ENCODE data around the gene RALBP1. TPM values are rescaled to one million over a fixed set of nuclear protein-coding genes. Genes with fewer than 3 reads are reported as not detected.

The RALBP1 gene
- total RNA-seq, 2 donors from 2014 or later, result 58.2 to 64.8 TPM

DNA sequence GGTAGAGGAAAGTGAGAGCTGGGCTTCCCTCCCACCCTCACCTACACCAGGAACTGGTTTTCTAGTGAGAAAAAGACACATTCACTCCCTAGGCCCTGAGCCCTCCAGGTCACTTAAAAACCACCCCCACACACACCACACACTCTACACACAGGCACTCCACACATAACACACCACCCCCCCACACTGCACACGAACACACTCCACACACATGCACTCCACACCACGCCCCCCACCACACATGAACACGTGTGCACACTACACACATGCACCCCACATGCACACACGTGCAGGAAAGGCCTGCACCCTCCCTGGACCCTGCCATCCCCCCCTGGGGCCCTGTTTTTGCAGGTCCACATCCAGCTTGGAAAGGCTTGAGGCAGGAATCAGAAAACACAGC lies 67.6 kb downstream of the RALBP1 start:
- H3K4me1 ChIP-seq (replicated peaks), result no peaks in the 10 kb centered on the region
- H3K27ac ChIP-seq, result no peak overlapping the region
- H3K9me3 ChIP-seq, result no peaks in the 10 kb centered on the region
- no peak overlapping the region for H3K4me3 ChIP-seq
- H3K27me3 ChIP-seq (replicated peaks; ENCODE audit: insufficient read depth), result no peaks in the 10 kb centered on the region
- DNase-seq (ENCODE audit: low spot score), result no peak
- intact Hi-C loops (cut with DNase I), result no loop called here
- WGBS, result 95% methylated on average over 4 of the region's 4 CpGs
- TF ChIP-seq, protein P1, sequence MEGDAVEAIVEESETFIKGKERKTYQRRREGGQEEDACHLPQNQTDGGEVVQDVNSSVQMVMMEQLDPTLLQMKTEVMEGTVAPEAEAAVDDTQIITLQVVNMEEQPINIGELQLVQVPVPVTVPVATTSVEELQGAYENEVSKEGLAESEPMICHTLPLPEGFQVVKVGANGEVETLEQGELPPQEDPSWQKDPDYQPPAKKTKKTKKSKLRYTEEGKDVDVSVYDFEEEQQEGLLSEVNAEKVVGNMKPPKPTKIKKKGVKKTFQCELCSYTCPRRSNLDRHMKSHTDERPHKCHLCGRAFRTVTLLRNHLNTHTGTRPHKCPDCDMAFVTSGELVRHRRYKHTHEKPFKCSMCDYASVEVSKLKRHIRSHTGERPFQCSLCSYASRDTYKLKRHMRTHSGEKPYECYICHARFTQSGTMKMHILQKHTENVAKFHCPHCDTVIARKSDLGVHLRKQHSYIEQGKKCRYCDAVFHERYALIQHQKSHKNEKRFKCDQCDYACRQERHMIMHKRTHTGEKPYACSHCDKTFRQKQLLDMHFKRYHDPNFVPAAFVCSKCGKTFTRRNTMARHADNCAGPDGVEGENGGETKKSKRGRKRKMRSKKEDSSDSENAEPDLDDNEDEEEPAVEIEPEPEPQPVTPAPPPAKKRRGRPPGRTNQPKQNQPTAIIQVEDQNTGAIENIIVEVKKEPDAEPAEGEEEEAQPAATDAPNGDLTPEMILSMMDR (IDR thresholded peaks at IDR 0.05), result no peak
- TF ChIP-seq POLR2A (IDR thresholded peaks at IDR 0.05), result no peak
- TF ChIP-seq POLR2AphosphoS5 (IDR thresholded peaks at IDR 0.05), result no peak
- no peaks in the 10 kb centered on the region for H3K36me3 ChIP-seq

DNA sequence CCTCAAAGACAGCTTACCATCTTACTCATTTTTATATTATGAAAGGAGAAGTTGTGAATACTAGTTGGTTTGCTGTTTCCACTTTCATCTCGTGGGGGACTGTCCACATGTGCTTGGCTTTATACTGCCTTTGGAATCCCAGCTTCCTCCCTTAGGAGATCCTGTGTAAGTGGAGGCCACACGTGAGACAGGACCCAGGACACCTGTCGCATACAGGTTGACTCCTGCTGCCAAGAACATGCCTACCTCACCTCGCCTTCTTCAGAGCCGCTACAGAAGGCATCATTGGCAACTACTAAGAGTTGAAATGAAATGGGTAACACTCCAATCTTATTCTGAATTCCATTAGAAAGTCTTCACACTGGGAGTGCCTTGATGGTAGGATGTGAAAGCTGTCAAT lies 69.7 kb downstream of the RALBP1 start:
- intact Hi-C loops (cut with DNase I), result no loop called here
- 86% methylated on average over 5 of the region's 5 CpGs for WGBS
- no peak for TF ChIP-seq POLR2A (IDR thresholded peaks at IDR 0.05)
- TF ChIP-seq POLR2AphosphoS5 (IDR thresholded peaks at IDR 0.05), result no peak
- TF ChIP-seq, protein P1 (IDR thresholded peaks at IDR 0.05), result no peak
- Histone ChIP-seq H3K27ac (no peak overlapping the region), H3K36me3 (peaks cover 0 to 10% of the 10 kb centered on the region in 2 donors), H3K4me1 (replicated peaks) (no peaks in the 10 kb centered on the region), H3K9me3 (no peaks in the 10 kb centered on the region), H3K4me3 (no peak overlapping the region), H3K27me3 (replicated peaks; ENCODE audit: insufficient read depth) (no peaks in the 10 kb centered on the region)
- no peak for DNase-seq (ENCODE audit: low spot score)

DNA sequence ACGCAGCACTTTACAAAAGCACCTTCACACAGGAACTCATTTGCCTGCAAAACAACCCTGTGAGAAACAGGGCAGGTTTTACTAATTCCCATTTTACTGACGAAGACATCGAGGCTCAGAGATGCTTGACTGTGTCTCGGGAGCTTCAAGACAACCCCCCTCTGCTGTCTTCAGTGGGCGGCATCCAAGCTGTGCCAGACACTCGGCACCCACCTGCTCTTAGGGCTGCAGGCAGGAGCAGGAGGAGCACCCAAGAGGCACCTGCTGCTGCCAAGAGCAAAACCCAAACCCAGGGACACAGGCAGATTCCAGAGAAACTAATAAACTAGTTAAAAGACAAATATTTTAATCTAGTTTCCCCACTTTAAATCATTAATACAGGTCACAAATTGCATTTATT lies 71.2 kb downstream of the RALBP1 start:
- H3K36me3 ChIP-seq, result peaks cover 0 to 10% of the 10 kb centered on the region in 2 donors
- H3K9me3 ChIP-seq, result no peaks in the 10 kb centered on the region
- 71% methylated on average over 6 of the region's 6 CpGs for WGBS
- no peak overlapping the region for H3K4me3 ChIP-seq
- no peak for DNase-seq (ENCODE audit: low spot score)
- no peak overlapping the region for H3K27ac ChIP-seq
- no peaks in the 10 kb centered on the region for H3K4me1 ChIP-seq (replicated peaks)
- intact Hi-C loops (cut with DNase I), result no loop called here
- H3K27me3 ChIP-seq (replicated peaks; ENCODE audit: insufficient read depth), result no peaks in the 10 kb centered on the region
- TF ChIP-seq, protein P1 (IDR thresholded peaks at IDR 0.05), result no peak
- TF ChIP-seq POLR2A (IDR thresholded peaks at IDR 0.05) (no peak), POLR2AphosphoS5 (IDR thresholded peaks at IDR 0.05) (no peak)

DNA sequence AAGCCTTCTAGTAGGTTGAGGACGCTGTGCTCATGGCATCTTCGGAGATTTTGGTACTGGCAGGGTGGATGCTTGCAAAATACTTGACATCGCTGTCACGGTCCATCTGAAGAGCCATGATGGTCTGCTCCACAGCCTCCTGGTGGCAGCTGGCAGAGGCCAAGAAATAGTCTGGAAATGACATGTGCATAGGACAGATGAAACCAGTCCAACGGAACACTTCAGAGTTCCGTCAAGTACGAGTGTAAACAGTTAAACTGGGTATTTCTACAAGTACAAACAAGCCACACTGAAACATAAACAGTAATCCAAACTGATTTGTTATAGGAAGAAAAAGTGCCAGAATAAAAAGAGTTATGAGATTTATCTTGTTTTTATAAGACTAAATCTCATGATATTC lies 72.5 kb downstream of the RALBP1 start:
- H3K36me3 ChIP-seq, result peaks cover 0 to 10% of the 10 kb centered on the region in 2 donors
- WGBS, result 67% methylated on average over 7 of the region's 7 CpGs
- no peak for DNase-seq (ENCODE audit: low spot score)
- H3K9me3 ChIP-seq, result no peaks in the 10 kb centered on the region
- intact Hi-C loops (cut with DNase I), result no loop called here
- H3K27me3 ChIP-seq (replicated peaks; ENCODE audit: insufficient read depth), result no peaks in the 10 kb centered on the region
- no peak overlapping the region for H3K4me3 ChIP-seq
- H3K27ac ChIP-seq, result no peak overlapping the region
- TF ChIP-seq POLR2A (IDR thresholded peaks at IDR 0.05) (no peak), POLR2AphosphoS5 (IDR thresholded peaks at IDR 0.05) (no peak)
- TF ChIP-seq, protein P1 (IDR thresholded peaks at IDR 0.05), result no peak
- no peaks in the 10 kb centered on the region for H3K4me1 ChIP-seq (replicated peaks)

DNA sequence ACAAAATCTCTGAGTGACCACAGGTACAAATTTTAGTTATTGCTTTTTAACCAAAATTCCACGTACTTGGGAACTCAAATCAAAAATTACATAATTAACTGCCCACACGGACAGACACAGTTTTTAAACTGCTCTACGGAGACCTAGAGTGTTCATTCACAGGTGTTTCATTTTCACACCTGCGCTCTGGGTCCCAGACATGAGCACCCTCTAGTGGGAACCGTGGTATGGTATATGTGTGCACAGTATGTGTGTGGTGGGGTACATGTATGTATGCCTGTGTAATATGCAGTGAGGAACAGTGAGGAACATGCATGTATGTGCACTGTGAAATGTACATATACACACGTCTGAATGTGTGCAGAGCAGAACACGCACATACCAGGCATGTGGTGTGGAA lies 74.1 kb downstream of the RALBP1 start:
- intact Hi-C loops (cut with DNase I), result no loop called here
- no peak for DNase-seq (ENCODE audit: low spot score)
- Histone ChIP-seq H3K36me3 (peaks cover 0 to 10% of the 10 kb centered on the region in 2 donors), H3K27me3 (replicated peaks; ENCODE audit: insufficient read depth) (no peaks in the 10 kb centered on the region), H3K9me3 (no peaks in the 10 kb centered on the region), H3K27ac (no peak overlapping the region), H3K4me3 (no peak overlapping the region), H3K4me1 (replicated peaks) (no peaks in the 10 kb centered on the region)
- no peak for TF ChIP-seq POLR2A (IDR thresholded peaks at IDR 0.05)
- no peak for TF ChIP-seq POLR2AphosphoS5 (IDR thresholded peaks at IDR 0.05)
- TF ChIP-seq, protein P1 (IDR thresholded peaks at IDR 0.05), result peak in 1 of 4 experiments; percentile 11
- 88% methylated on average over 7 of the region's 7 CpGs for WGBS
